ENCODE results near the gene GDF10. TPM values are rescaled to one million over a fixed set of nuclear protein-coding genes. Genes with fewer than 3 reads are reported as not detected.
A peak's percentile ranks its signal among the peaks of the same experiment; 100 is the strongest.

GDF10 gene
- total and polyA plus RNA-seq, 2 of the 8 experiments (the other 6 are each of a cell fraction or from before 2014, with no cell fraction given): 0.19 to 0.32 TPM

GRCh38 chr10:47282005-47282656 lies 17.9 kb upstream of the GDF10 start:
- H2BK15ac ChIP-seq (ENCODE audit: low read length): no peak overlapping the region

More at GRCh38 chr10:47282005-47282656, 17.9 kb upstream of the GDF10 start:
- no peak overlapping the region for H3K56ac ChIP-seq (replicated peaks; ENCODE audit: insufficient read length, low read depth, low read length)
- H2BK20ac ChIP-seq (ENCODE audit: low read length): no peak overlapping the region
- H2BK12ac ChIP-seq (ENCODE audit: low read depth, low read length): no peak overlapping the region
- no peak overlapping the region for H2AK5ac ChIP-seq (ENCODE audit: low read depth, low read length)
- H3K4me2 ChIP-seq (ENCODE audit: insufficient read depth in 1 of 2, low read depth in 2 of 2, low read length in 2 of 2): no peak overlapping the region
- WGBS, 2 experiments (ENCODE audit: extremely low coverage in 1 of 2, insufficient coverage in 1 of 2, insufficient read length in 1 of 2, insufficient replicate concordance in 2 of 2, low coverage in 1 of 2, low lambda C conversion rate in 2 of 2, missing lambda C conversion rate in 1 of 2): 85% methylated on average over 6 of the region's 6 CpGs; no CpG with 5 or more reads in 1 of the 2 experiments
- H4K5ac ChIP-seq (ENCODE audit: insufficient read length, low read depth, low read length): no peak overlapping the region
- no peaks in the 10 kb centered on the region for H3K23me2 ChIP-seq (ENCODE audit: low read depth, low read length)
- H2BK5ac ChIP-seq (ENCODE audit: low read depth, low read length): no peak overlapping the region
- H3K79me2 ChIP-seq (ENCODE audit: control insufficient read depth in 1 of 2, insufficient read depth in 2 of 2, low read length in 2 of 2): no peaks in the 10 kb centered on the region
- no peaks in the 10 kb centered on the region for H3K27me3 ChIP-seq (replicated peaks in 1 of 4; ENCODE audit: control insufficient read depth in 3 of 4, extremely low read depth in 1 of 4, insufficient read depth in 3 of 4, low read length in 3 of 4)
- TF ChIP-seq KDM4A (IDR thresholded peaks at IDR 0.05; ENCODE audit: low read depth, low read length, severe bottlenecking) (no peak), POU5F1 (IDR thresholded peaks at IDR 0.05; ENCODE audit: low read depth, low read length) (no peak), ASH2L (IDR thresholded peaks at IDR 0.05; ENCODE audit: low read length) (no peak), FOSL1 (IDR thresholded peaks at IDR 0.05; ENCODE audit: insufficient read depth, low read depth, low read length) (no peak), TAF1 (IDR thresholded peaks at IDR 0.05; ENCODE audit: low read depth, low read length) (no peak), TCF12 (IDR thresholded peaks at IDR 0.05; ENCODE audit: low read depth, low read length) (no peak), EGR1 (IDR thresholded peaks at IDR 0.05; ENCODE audit: borderline replicate concordance, low read depth, low read length) (no peak), CEBPB (IDR thresholded peaks at IDR 0.05; ENCODE audit: low read depth, low read length) (no peak), SIN3A (conservative IDR thresholded peaks at IDR 0.05 in 1 of 2, IDR thresholded peaks at IDR 0.05 in 1 of 2; ENCODE audit: low read depth in 1 of 2, low read length in 2 of 2) (no peak)
- no peak overlapping the region for H3K4ac ChIP-seq (replicated peaks; ENCODE audit: insufficient read length, low read depth, low read length)
- no peak overlapping the region for H3K23ac ChIP-seq (ENCODE audit: insufficient read length)
- no peaks in the 10 kb centered on the region; a peak in 1 of 7 replicates for H3K4me1 ChIP-seq (replicated peaks in 1 of 4; ENCODE audit: control insufficient read depth in 3 of 4, insufficient read depth in 4 of 4, low read length in 3 of 4)
- H3K9ac ChIP-seq (replicated peaks in 1 of 4; ENCODE audit: extremely low read depth in 1 of 4, low read depth in 3 of 4, low read length in 3 of 4): no peak overlapping the region
- H4K8ac ChIP-seq (ENCODE audit: extremely low read depth, insufficient read depth, low read length): 0 out of 2 replicates have a peak overlapping the region, but pooled peaks have one; percentile 4
- no peak overlapping the region for H3K14ac ChIP-seq (ENCODE audit: insufficient read length)
- no peak overlapping the region for H2BK120ac ChIP-seq (replicated peaks; ENCODE audit: low read depth, low read length)
- no peaks in the 10 kb centered on the region for H3K9me3 ChIP-seq (ENCODE audit: insufficient read depth in 2 of 2, low read depth in 1 of 2, low read length in 1 of 2)
- no peak overlapping the region for H4K91ac ChIP-seq (replicated peaks; ENCODE audit: insufficient read length, low read length)
- no peaks in the 10 kb centered on the region for H3K36me3 ChIP-seq (ENCODE audit: control insufficient read depth in 2 of 4, insufficient read depth in 4 of 4, low read length in 3 of 4)
- H4K20me1 ChIP-seq (replicated peaks in 1 of 2; ENCODE audit: control insufficient read depth in 1 of 2, insufficient read depth in 2 of 2, low read length in 2 of 2): no peaks in the 10 kb centered on the region
- H3K18ac ChIP-seq (ENCODE audit: extremely low read depth, low read length): no peak overlapping the region
- peak in 1 of 2 experiments; percentile 23 for DNase-seq (ENCODE audit: low read depth in 1 of 2, low spot score in 2 of 2)
- ChIA-PET CTCF (ENCODE audit: partially characterized antibody) (interaction anchor here (0.7 to 1.8 kb wide), 4 partner anchors 17 to 234 kb away, joined by 3 to 4 read pairs (median 3); no protein-coding TSS in a partner anchor), POLR2A (ENCODE audit: partially characterized antibody) (no interaction called here)
- H3K27ac ChIP-seq (ENCODE audit: low read depth, low read length): no peak overlapping the region
- FAIRE-seq: no peak
- no peak overlapping the region for H2AFZ ChIP-seq (ENCODE audit: low read length)
- H3K79me1 ChIP-seq (ENCODE audit: low read depth, low read length): no peaks in the 10 kb centered on the region
- H3K4me3 ChIP-seq (ENCODE audit: extremely low read depth in 1 of 4, insufficient read depth in 2 of 4, low read depth in 3 of 4, low read length in 4 of 4): no peak overlapping the region
